Measurements from ENCODE around the gene PPP1R7.

Gene PPP1R7

GRCh38 chr2:241118737-241119505, 31.3 kb upstream of the PPP1R7 start:
- no peak overlapping the region for H3K4me3 ChIP-seq (ENCODE audit: low read depth, low read length)
- no peak for DNase-seq (ENCODE audit: low read depth)
- TF ChIP-seq MAX (IDR thresholded peaks at IDR 0.05; ENCODE audit: low read depth, low read length) = no peak
- no peak for TF ChIP-seq POLR2A (IDR thresholded peaks at IDR 0.05; ENCODE audit: extremely low read depth, insufficient read length)
- TF ChIP-seq MYC (IDR thresholded peaks at IDR 0.05; ENCODE audit: low read depth, low read length) = no peak
- no peak for TF ChIP-seq CTCF (IDR thresholded peaks at IDR 0.05; ENCODE audit: low read depth, low read length)

- no peak overlapping the region for H3K4me3 ChIP-seq (ENCODE audit: low read depth, low read length)
- DNase-seq (ENCODE audit: low read depth) = no peak
- TF ChIP-seq MAX (IDR thresholded peaks at IDR 0.05; ENCODE audit: low read depth, low read length) (no peak), MYC (IDR thresholded peaks at IDR 0.05; ENCODE audit: low read depth, low read length) (no peak), CTCF (IDR thresholded peaks at IDR 0.05; ENCODE audit: low read depth, low read length) (no peak), POLR2A (IDR thresholded peaks at IDR 0.05; ENCODE audit: extremely low read depth, insufficient read length) (no peak)
Measured at GRCh38 chr2:241120440-241120839, 29.8 kb upstream of the PPP1R7 start.

GRCh38 chr2:241121008-241121407, 29.3 kb upstream of the PPP1R7 start:
- no peak for DNase-seq (ENCODE audit: low read depth)
- no peak for TF ChIP-seq POLR2A (IDR thresholded peaks at IDR 0.05; ENCODE audit: extremely low read depth, insufficient read length)
- no peak for TF ChIP-seq MAX (IDR thresholded peaks at IDR 0.05; ENCODE audit: low read depth, low read length)
- TF ChIP-seq CTCF (IDR thresholded peaks at IDR 0.05; ENCODE audit: low read depth, low read length) = no peak
- no peak for TF ChIP-seq MYC (IDR thresholded peaks at IDR 0.05; ENCODE audit: low read depth, low read length)
- H3K4me3 ChIP-seq (ENCODE audit: low read depth, low read length) = no peak overlapping the region

GRCh38 chr2:241122376-241123002, 27.8 kb upstream of the PPP1R7 start:
- TF ChIP-seq MAX (IDR thresholded peaks at IDR 0.05; ENCODE audit: low read depth, low read length) (no peak), POLR2A (IDR thresholded peaks at IDR 0.05; ENCODE audit: extremely low read depth, insufficient read length) (no peak), CTCF (IDR thresholded peaks at IDR 0.05; ENCODE audit: low read depth, low read length) (no peak), MYC (IDR thresholded peaks at IDR 0.05; ENCODE audit: low read depth, low read length) (no peak)
- DNase-seq (ENCODE audit: low read depth) = no peak
- no peak overlapping the region for H3K4me3 ChIP-seq (ENCODE audit: low read depth, low read length)

GRCh38 chr2:241123816-241124536, 26.3 kb upstream of the PPP1R7 start:
- DNase-seq (ENCODE audit: low read depth) = no peak
- TF ChIP-seq MAX (IDR thresholded peaks at IDR 0.05; ENCODE audit: low read depth, low read length) = no peak
- TF ChIP-seq MYC (IDR thresholded peaks at IDR 0.05; ENCODE audit: low read depth, low read length) = no peak
- TF ChIP-seq CTCF (IDR thresholded peaks at IDR 0.05; ENCODE audit: low read depth, low read length) = no peak
- no peak for TF ChIP-seq POLR2A (IDR thresholded peaks at IDR 0.05; ENCODE audit: extremely low read depth, insufficient read length)
- no peak overlapping the region for H3K4me3 ChIP-seq (ENCODE audit: low read depth, low read length)

All from NB4 (cell line).